ENCODE measurements around the gene LRRC55. TPM values are rescaled to one million over a fixed set of nuclear protein-coding genes. Genes with fewer than 3 reads are reported as not detected.

The LRRC55 gene
- total RNA-seq, 1 experiment from 2014 or later, result not detected

DNA sequence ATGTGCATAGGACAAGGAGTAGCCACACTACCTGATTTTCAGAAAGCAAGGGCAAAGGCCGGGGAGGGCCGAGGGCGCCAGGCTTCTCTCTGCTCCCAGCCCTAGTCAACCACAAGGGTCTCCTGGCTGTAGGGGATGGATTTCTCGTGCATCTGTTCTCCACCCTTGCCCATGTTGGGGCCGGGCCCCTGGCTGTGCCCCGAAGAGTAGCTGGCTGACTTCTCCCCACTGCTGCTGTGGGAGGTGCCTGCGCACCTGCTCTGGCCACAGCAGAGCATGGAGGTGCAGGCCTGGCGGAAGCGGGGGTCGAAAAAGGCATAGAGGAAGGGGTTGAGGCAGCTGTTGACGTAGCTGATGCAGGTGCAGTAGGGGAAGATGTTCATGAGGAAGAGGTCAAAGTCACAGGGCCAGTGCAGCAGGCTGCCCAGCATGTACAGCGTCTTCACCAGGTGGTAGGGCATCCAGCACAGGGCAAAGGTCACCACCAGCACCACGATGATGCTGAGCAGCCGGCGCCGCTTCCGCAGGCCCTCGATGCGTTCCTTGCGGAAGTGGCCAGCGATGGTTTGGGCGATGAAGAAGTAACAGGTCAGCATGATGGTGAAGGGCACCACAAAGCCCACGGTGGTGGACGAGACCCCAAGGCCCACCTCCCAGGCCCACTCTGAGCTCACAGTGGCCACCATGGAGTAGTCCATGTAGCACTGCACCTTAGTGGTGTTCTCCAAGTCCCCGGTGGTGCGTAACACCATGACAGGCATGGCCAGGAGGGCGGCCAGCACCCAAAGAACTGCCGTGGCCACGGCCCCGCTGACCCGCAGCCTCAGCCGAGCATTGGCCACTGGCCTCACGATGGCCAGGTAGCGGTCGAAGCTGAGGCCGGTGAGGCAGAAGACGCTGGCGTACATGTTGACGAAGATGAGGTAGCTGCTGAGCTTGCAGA, 54.3 kb downstream of the LRRC55 start:
- DNase-seq (ENCODE audit: low spot score), result no peak

GRCh38 chr11:57237204-57237681, 55.5 kb downstream of the LRRC55 start, which contains the start of gene APLNR:
Gene APLNR (minus strand): TSS chr11:57237250. CDS start chr11:57237004, 246 bp downstream.
- DNase-seq (ENCODE audit: low spot score), result no peak

DNA sequence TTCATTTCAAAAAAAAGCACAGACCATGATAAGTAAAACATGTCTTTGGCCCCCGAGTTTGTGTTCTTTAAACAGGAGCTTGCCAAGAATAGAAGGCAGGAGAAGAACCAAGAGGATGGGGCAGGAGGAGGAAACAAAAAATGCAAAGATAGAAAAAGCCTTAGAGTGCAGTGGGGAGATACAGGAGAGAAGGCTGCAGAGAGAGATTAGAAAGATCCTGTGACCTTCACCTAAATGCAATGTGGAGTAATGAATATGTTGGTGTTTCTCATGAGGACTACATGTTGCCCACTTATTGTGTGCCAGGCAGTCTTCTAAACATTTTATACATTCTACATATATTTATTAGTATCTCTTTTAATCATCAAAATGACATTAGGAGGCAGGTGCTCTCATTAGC, 57.6 kb downstream of the LRRC55 start:
- DNase-seq (ENCODE audit: low spot score), result no peak

DNA sequence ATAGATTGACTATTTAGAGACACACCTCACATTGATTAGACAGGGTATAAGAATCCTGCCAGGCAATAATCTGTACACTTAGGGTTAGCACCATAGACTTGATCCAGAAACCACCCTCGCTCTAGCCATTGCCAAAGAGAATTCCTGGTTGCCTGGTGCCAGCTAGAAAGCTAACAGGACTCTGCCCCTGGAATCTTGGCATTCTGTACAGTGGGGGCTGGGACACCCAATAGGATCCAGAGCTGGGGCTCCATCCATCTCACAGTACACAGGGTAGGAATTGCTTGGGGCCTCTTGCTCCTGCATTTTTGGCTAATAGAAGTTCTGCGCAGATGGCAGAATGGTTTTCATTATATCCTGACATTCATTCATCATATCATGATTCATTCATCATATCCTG, 58.3 kb downstream of the LRRC55 start:
- no peak for DNase-seq (ENCODE audit: low spot score)

- no peak for DNase-seq (ENCODE audit: low spot score)
Observed at GRCh38 chr11:57240757-57241156, 59.0 kb downstream of the LRRC55 start.

Other genes with a start within 250 kb of the LRRC55 start
- gene OR5AK2, start 193.0 kb upstream of the LRRC55 start, total RNA-seq (2014; rRNA removed; shearing (Covaris generic)), result not detected in 2 replicates
- not detected in 2 replicates for gene APLNR, start 55.3 kb downstream of the LRRC55 start, total RNA-seq (2014; rRNA removed; shearing (Covaris generic))
- 113 and 129 TPM in 2 replicates for gene TNKS1BP1, start 143.0 kb downstream of the LRRC55 start, total RNA-seq (2014; rRNA removed; shearing (Covaris generic))
- gene SSRP1, start 153.9 kb downstream of the LRRC55 start, total RNA-seq (2014; rRNA removed; shearing (Covaris generic)), result 181 and 210 TPM in 2 replicates
- gene P2RX3, start 156.4 kb downstream of the LRRC55 start, total RNA-seq (2014; rRNA removed; shearing (Covaris generic)), result not detected in 2 replicates
- gene PRG3, start 199.2 kb downstream of the LRRC55 start, total RNA-seq (2014; rRNA removed; shearing (Covaris generic)), result not detected in 2 replicates
- gene PRG2, start 208.7 kb downstream of the LRRC55 start, total RNA-seq (2014; rRNA removed; shearing (Covaris generic)), result not detected in 2 replicates
- not detected in 2 replicates for gene SLC43A3, start 245.2 kb downstream of the LRRC55 start, total RNA-seq (2014; rRNA removed; shearing (Covaris generic))

Data from HT-29 (cell line).